K562 (cell line): Measurements from ENCODE around the gene RASSF1. TPM values are rescaled to one million over a fixed set of nuclear protein-coding genes. Genes with fewer than 3 reads are reported as not detected.

Experiments
- ATAC-seq: fragments of 200-7000 bp; cut with Tn5 transposase; 3 replicates; pipeline ENCODE4 v1.9.1; 2020; ENCODE audit warnings: moderate library complexity
- BruUV-seq: library from RNA; stranded (reverse); fragments of 400-500 nt; replicated peaks from 2 replicates; lab custom pipeline; 2021; lab: Mats Ljungman, UMichigan
- CTCF ChIA-PET: fragments of 300-600 bp; formaldehyde crosslinking; extraction: SDS; loops from one replicate; lab custom pipeline; 2021; ENCODE audit warnings: low intra/inter-chr PET ratio; lab: Yijun Ruan, JAX
- POLR2A ChIA-PET: fragments of 300-600, 350-650 bp; sonication (Branson Sonifier 250); formaldehyde crosslinking; extraction: SDS; loops from one replicate; lab custom pipeline; 2021; ENCODE audit warnings: antibody characterized with exemption, inconsistent platforms; lab: Yijun Ruan, JAX
- DNase-seq, 4 experiments: peaks; one replicate each; pipeline versions ENCODE4 v3.0.0 to v3.0.0-alpha.2; 2011 to 2018; ENCODE audit warnings: low spot score in 3 of 4, mixed read lengths in 3 of 4; ENCODE audit errors: extremely low read depth in 1 of 4
- FAIRE-seq: peaks from 2 replicates; lab custom pipeline; 2011; peaks lifted over from hg19 to GRCh38; lab: Jason Lieb, UNC
- H2AFZ ChIP-seq: 2 replicates; pipeline ENCODE4 v1.6.0; 2011; ENCODE audit warnings: low read depth, low read length, control low read depth, inconsistent platforms
- H3K27ac ChIP-seq: fragments of 200-600 bp; 3 replicates; pipeline ENCODE4 v1.8.0; 2011; ENCODE audit warnings: low read depth, mild to moderate bottlenecking, control low read depth, inconsistent platforms, low read length, moderate library complexity, mixed read lengths; ENCODE audit errors: extremely low read depth
- H3K27me3 ChIP-seq, 2 experiments: fragments of 300-600 bp in 1 of 2; 2 replicates in 1 of 2; 3 replicates in 1 of 2; pipeline versions ENCODE4 v1.6.0 to v1.8.0; 2011; ENCODE audit warnings: inconsistent platforms in 2 of 2, low read length in 2 of 2, mild to moderate bottlenecking in 1 of 2, mixed read lengths in 1 of 2, moderate library complexity in 1 of 2; ENCODE audit not compliant: control insufficient read depth in 2 of 2, insufficient read depth in 2 of 2
- H3K36me3 ChIP-seq: fragments of 300-600 bp; 3 replicates; pipeline ENCODE4 v1.8.0; 2011; ENCODE audit warnings: mild to moderate bottlenecking, low read length, inconsistent platforms; ENCODE audit not compliant: control insufficient read depth, insufficient read depth
- H3K4me1 ChIP-seq, 2 experiments: fragments of 200-600 bp in 1 of 2; replicated peaks in 1 of 2; 2 replicates in 1 of 2; 3 replicates in 1 of 2; pipeline versions ENCODE4 v1.5.1 to v1.8.0; 2011; ENCODE audit warnings: inconsistent platforms in 2 of 2, low read length in 2 of 2, mild to moderate bottlenecking in 1 of 2, mixed read lengths in 1 of 2, moderate library complexity in 1 of 2; ENCODE audit not compliant: control insufficient read depth in 2 of 2, insufficient read depth in 2 of 2
- H3K4me2 ChIP-seq: 2 replicates; pipeline ENCODE4 v1.6.1; 2011; ENCODE audit warnings: low read length, control low read depth, inconsistent platforms, mixed read lengths; ENCODE audit not compliant: insufficient read depth
- H3K4me3 ChIP-seq: fragments of 200-600 bp; sonication (generic), shearing (Covaris generic); 2 replicates; pipeline ENCODE4 v1.5.1; 2016; ENCODE audit warnings: control low read depth, inconsistent platforms
- H3K79me2 ChIP-seq: fragments of 200-600 bp; 3 replicates; pipeline ENCODE4 v1.8.0; 2011; ENCODE audit warnings: low read length, inconsistent platforms; ENCODE audit not compliant: control insufficient read depth, insufficient read depth
- H3K9ac ChIP-seq, 2 experiments: 2 replicates each; pipeline versions ENCODE4 v1.6.0 to v1.6.1; 2011; ENCODE audit warnings: low read depth in 2 of 2, low read length in 2 of 2, control low read depth in 1 of 2, inconsistent platforms in 1 of 2, mild to moderate bottlenecking in 1 of 2, mixed read lengths in 1 of 2; ENCODE audit not compliant: insufficient read depth in 1 of 2
- H3K9me1 ChIP-seq: one replicate; pipeline ENCODE4 v1.6.0; 2011; ENCODE audit warnings: inconsistent platforms, mild to moderate bottlenecking, low read length, moderate library complexity; ENCODE audit not compliant: control insufficient read depth, insufficient read depth
- H3K9me3 ChIP-seq: replicated peaks from 2 replicates; pipeline ENCODE4 v1.5.1; 2011; ENCODE audit warnings: low read depth, low read length, inconsistent platforms; ENCODE audit not compliant: control insufficient read depth, insufficient read depth
- H4K20me1 ChIP-seq: replicated peaks from 2 replicates; pipeline ENCODE4 v1.6.1; 2011; ENCODE audit warnings: low read length, inconsistent platforms, mixed read lengths; ENCODE audit not compliant: control insufficient read depth, insufficient read depth
- ETV5 ChIP-seq: sonication (generic); formaldehyde crosslinking; IDR thresholded peaks from 2 replicates; pipeline ENCODE4 v1.4.0; 2020; ENCODE audit warnings: low read depth, mild to moderate bottlenecking, missing genetic modification reagents
- MECOM ChIP-seq: fragments of 250-450 bp; sonication (Bioruptor Pico); IDR thresholded peaks from 2 replicates; pipeline ENCODE4 v1.8.0; 2022; ENCODE audit warnings: inconsistent platforms
- ZBTB5 ChIP-seq: fragments of 450-650 bp; IDR thresholded peaks from 2 replicates; pipeline ENCODE4 v1.6.1; 2017; ENCODE audit warnings: antibody characterized with exemption
- WGBS: fragments of 100-300 bp; shearing (Covaris generic); methylation state at CpG from one replicate; pipeline ENCODE4 v1.1.6; 2016; ENCODE audit warnings: low coverage, mixed read lengths; ENCODE audit not compliant: insufficient coverage; ENCODE audit errors: missing lambda C conversion rate; 5-methylcytosine and 5-hydroxymethylcytosine counted together
- in situ Hi-C: fragments of 300-500 bp; cut with MboI; formaldehyde crosslinking; loops from 4 replicates; pipeline ENCODE4 v1.15.0; 2018; ENCODE audit warnings: inconsistent platforms, mixed read lengths
- intact Hi-C: fragments of 100-400 bp; cut with micrococcal nuclease; formaldehyde crosslinking; loops from 2 replicates; pipeline ENCODE4 v1.14.2; 2022
- polyA plus RNA-seq, 8 experiments: library from polyadenylated mRNA; depleted of rRNA in 4 of 8; stranded (reverse) in 5 of 8; unstranded in 3 of 8; fragments of >200 nt; fragmentation: Nextera tagmentation in 2 of 8; fragmentation: Illumina TruSeq in 1 of 8; extraction: Ambion mirVana in 2 of 8; extraction: Trizol in 1 of 8; gene quantifications; 2 replicates each; pipeline versions ENCODE4 v1.2.1 to v1.2.3, GENCODE V29; 2011 to 2014; ENCODE audit warnings: inconsistent platforms in 1 of 8, missing spikeins in 1 of 8
- total RNA-seq, 7 experiments: library from RNA; depleted of rRNA in 6 of 7; stranded (reverse); fragments of >200 nt in 6 of 7; fragmentation: Illumina TruSeq in 2 of 7; extraction: Trizol in 2 of 7; gene quantifications; 2 replicates each; pipeline versions ENCODE4 v1.2.1 to v1.2.3, GENCODE V29; 2011 to 2021; ENCODE audit warnings: low replicate concordance in 1 of 7

The RASSF1 gene
- total and polyA plus RNA-seq, 9 of the 15 experiments (the other 6 are each of a cell fraction or from before 2014, with no cell fraction given), result 3.6 to 57.1 (median 24.6) TPM

- POLR2A ChIA-PET, result interaction anchor here (0.6 to 0.7 kb wide), 2 partner anchors 116 to 255 kb away, joined by 3 read pairs; no protein-coding TSS in a partner anchor
- WGBS, result 89% methylated on average over 6 of the region's 8 CpGs
- no peak for TF ChIP-seq ZBTB5
- TF ChIP-seq ETV5, result no peak
- no peak for TF ChIP-seq MECOM
Observed at GRCh38 chr3:50345008-50345407, 4.4 kb upstream of the RASSF1 start.

More at GRCh38 chr3:50345008-50345407, 4.4 kb upstream of the RASSF1 start:
- no peaks in the 10 kb centered on the region; the same call in 1 of the 2 replicates for H3K9me3 ChIP-seq
- peaks cover 3% of the 10 kb centered on the region for H3K9me1 ChIP-seq
- in situ Hi-C loops, result no loop called here
- BruUV-seq, result no TSS peak
- no peaks in the 10 kb centered on the region for H4K20me1 ChIP-seq
- no peaks in the 10 kb centered on the region for H3K27me3 ChIP-seq
- H3K36me3 ChIP-seq, result peaks cover 19% of the 10 kb centered on the region; the same call in 2 of the 3 replicates
- no peak overlapping the region for H2AFZ ChIP-seq
- DNase-seq (no peak), FAIRE-seq (no peak), ATAC-seq (no peak)
- peaks cover 18 to 54% of the 10 kb centered on the region in 2 experiments; a peak in 4 of 5 replicates for H3K4me1 ChIP-seq
- H3K4me3 ChIP-seq, result no peak overlapping the region
- H3K9ac ChIP-seq, result peak overlapping the region in 1 of 2 experiments; percentile 70; a peak in 1 of 4 replicates
- no peak overlapping the region for H3K27ac ChIP-seq
- CTCF ChIA-PET, result interaction anchor here (0.7 kb wide), 1 partner anchor 231 kb away, joined by 3 read pairs; no protein-coding TSS in a partner anchor
- no peak overlapping the region for H3K4me2 ChIP-seq
- intact Hi-C loops, result loop anchor here (5.0 kb wide), 1 partner anchor 197 kb away; no protein-coding TSS in a partner anchor
- peaks cover 19% of the 10 kb centered on the region for H3K79me2 ChIP-seq
